ENCODE data around the gene TBC1D14.
"Not testable (repeated sequence)": the region's sequence is repeated elsewhere in the genome, so short reads cannot be mapped to it uniquely, and the experiment has no call there.

The TBC1D14 gene

GRCh38 chr4:6910960-6911874, 1.6 kb downstream of the TBC1D14 start:
- no peak for DNase-seq

GRCh38 chr4:6911917-6912316, 2.3 kb downstream of the TBC1D14 start:
- DNase-seq = not testable (repeated sequence)

GRCh38 chr4:6912441-6912840, 2.8 kb downstream of the TBC1D14 start:
- peak; percentile 56 for DNase-seq

- DNase-seq = no peak
Observed at GRCh38 chr4:6913350-6913905, 3.8 kb downstream of the TBC1D14 start.

GRCh38 chr4:6914448-6914847, 4.8 kb downstream of the TBC1D14 start:
- DNase-seq = no peak

GRCh38 chr4:6915041-6916005, 5.7 kb downstream of the TBC1D14 start:
- DNase-seq = no peak

- no peak for DNase-seq
Observed at GRCh38 chr4:6916069-6916586, 6.5 kb downstream of the TBC1D14 start.

- peak; percentile 85 for DNase-seq
Observed at GRCh38 chr4:6916587-6917460, 7.2 kb downstream of the TBC1D14 start.

GRCh38 chr4:6917461-6918271, 8.0 kb downstream of the TBC1D14 start:
- DNase-seq = peak; percentile 91

- peak; percentile 56 for DNase-seq
Observed at GRCh38 chr4:6918338-6918737, 8.7 kb downstream of the TBC1D14 start.

- DNase-seq = no peak
Observed at GRCh38 chr4:6920171-6920570, 10.5 kb downstream of the TBC1D14 start.

- DNase-seq = no peak
Observed at GRCh38 chr4:6923507-6923906, 13.9 kb downstream of the TBC1D14 start.

GRCh38 chr4:6924361-6924779, 14.7 kb downstream of the TBC1D14 start:
- DNase-seq = no peak

- peak; percentile 96 for DNase-seq
Observed at GRCh38 chr4:6925357-6925836, 15.8 kb downstream of the TBC1D14 start.

- peak; percentile 92 for DNase-seq
Observed at GRCh38 chr4:6926081-6926480, 16.5 kb downstream of the TBC1D14 start.

- DNase-seq = peak; percentile 65
Observed at GRCh38 chr4:6926681-6927478, 17.3 kb downstream of the TBC1D14 start.

- no peak for DNase-seq
Observed at GRCh38 chr4:6928081-6928480, 18.5 kb downstream of the TBC1D14 start.

- DNase-seq = no peak
Observed at GRCh38 chr4:6929339-6929811, 19.7 kb downstream of the TBC1D14 start.

- no peak for DNase-seq
Observed at GRCh38 chr4:6929812-6930464, 20.3 kb downstream of the TBC1D14 start.

Data from GF-D8 (cell line).